GM19324 (cell line): ENCODE data around the gene STRIP2.
"Not testable (repeated sequence)": the region's sequence is repeated elsewhere in the genome, so short reads cannot be mapped to it uniquely, and the experiment has no call there.

Experiments used
- ATAC-seq: cut with Tn5 transposase; IDR thresholded peaks from one replicate; pipeline ENCODE4 v1.9.1; 2021; ENCODE audit warnings: mild to moderate bottlenecking, moderate library complexity; ENCODE audit not compliant: unreplicated experiment, low FRiP score

The STRIP2 gene

GRCh38 chr7:129450295-129450694, 16.1 kb downstream of the STRIP2 start:
- no peak for ATAC-seq

DNA sequence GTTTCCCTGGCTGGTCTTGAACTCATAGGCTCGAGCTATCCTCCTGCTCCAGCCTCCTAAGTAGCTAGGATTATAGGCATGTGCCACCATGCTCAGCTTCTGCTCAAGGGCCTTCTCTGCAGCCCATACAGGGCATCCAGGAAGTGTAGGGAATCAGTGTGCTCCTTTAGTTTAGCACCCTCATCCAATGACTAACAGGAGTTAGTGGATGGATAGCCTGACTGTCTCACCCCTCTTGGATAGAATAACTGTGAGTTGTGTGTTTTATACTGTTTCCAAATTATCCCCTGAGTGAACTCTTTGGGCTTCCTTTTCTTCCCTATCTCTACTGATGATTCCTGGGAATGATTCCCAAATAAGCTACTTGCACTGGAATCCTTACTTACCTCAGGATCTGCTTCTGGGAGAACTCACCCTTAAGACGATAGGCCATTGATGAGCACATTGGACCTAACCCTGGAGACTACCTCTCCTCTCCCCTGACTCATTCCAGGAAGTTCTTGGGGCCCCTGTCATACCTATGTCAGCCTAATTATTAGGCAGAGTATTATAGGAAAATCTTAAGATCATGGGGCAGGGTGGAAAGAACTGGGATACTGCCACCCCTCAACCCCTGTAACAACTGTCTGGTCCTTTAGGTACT, 18.5 kb downstream of the STRIP2 start:
- no peak for ATAC-seq

GRCh38 chr7:129453510-129454248, 19.4 kb downstream of the STRIP2 start:
- no peak for ATAC-seq

DNA sequence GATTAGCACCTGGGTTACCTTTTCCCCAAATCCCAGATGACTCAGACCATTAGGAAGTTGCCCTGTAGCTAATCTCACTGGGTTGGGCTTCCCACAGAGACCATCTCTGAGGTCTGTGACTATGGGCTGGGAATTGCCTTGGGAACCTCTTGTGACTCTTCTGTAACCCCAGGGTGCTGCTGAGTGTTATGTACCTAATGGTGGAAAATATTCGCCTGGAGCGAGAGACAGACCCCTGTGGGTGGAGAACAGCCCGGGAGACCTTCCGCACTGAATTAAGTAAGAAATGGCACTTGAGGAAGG, 20.0 kb downstream of the STRIP2 start:
- ATAC-seq: no peak

DNA sequence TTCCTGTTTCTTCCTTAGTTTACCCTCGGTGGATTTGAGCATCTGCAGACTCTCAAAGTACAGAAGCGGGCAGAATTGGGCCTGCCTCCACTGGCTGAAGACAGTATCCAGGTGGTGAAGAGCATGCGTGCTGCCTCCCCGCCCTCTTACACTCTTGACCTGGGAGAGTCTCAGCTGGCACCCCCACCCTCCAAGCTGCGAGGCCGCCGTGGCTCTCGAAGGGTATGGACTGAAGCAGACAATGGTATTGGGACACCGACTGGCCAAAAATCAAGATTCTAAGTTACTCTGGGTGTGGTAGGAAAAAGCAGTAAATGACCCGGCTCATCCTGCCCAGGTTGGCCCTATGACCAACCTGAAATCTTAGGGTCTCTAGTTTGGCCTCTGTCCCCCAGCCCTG, 22.2 kb downstream of the STRIP2 start:
- ATAC-seq: no peak

GRCh38 chr7:129457101-129457500, 22.9 kb downstream of the STRIP2 start:
- ATAC-seq: no peak

DNA sequence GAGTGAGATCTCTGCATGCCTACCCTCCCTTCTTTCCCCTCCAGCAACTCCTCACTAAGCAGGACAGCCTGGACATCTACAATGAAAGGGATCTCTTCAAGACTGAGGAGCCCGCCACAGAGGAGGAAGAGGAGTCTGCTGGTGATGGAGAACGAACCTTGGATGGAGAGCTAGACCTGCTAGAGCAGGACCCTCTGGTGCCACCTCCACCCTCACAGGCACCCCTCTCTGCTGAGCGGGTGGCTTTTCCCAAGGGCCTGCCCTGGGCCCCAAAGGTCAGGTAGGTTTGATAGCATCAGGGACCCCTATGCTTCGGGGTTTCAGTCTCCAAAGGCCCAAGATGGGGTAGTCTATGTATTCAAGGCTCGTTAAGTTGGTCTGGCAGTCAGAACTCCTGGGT, 23.9 kb downstream of the STRIP2 start:
- no peak for ATAC-seq

DNA sequence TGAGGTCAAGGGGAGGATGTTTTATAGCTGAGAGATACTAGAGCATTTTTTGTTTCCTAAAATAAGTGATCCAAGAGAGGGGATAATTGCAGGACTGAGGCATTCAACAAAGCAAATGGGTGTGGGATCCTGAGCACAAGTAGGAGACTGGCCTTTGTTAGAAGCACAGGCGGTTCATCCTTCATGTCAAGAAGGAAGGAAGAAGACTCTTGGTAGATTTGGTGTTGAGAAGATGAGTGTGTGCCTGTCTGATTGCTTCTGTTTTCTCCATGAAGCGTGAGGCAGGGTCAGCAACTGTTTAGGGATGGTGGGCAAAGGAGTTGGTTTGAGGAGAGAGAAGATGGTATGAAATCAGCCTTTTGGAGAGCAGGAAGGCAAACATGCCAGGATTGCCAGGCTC, 27.6 kb downstream of the STRIP2 start:
- no peak for ATAC-seq

DNA sequence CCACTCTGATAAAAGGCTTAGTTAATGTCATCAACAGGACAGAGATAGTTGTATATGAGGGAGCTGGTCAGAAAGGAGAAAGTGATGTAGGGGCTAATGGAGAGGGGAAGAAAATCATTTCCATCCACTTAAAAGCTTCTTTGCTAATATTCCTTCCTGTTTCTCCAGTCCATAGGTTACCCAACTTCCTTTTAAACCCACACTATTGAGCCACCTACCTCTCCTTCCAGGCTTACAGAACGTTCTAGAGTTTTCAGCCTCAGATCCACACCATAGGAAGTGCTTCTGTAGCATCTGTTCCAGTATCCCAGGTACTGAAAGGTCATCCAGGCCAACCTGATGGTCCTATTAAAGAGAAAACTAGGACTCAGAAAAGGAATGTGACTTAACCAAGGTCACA, 28.2 kb downstream of the STRIP2 start:
- ATAC-seq: no peak

DNA sequence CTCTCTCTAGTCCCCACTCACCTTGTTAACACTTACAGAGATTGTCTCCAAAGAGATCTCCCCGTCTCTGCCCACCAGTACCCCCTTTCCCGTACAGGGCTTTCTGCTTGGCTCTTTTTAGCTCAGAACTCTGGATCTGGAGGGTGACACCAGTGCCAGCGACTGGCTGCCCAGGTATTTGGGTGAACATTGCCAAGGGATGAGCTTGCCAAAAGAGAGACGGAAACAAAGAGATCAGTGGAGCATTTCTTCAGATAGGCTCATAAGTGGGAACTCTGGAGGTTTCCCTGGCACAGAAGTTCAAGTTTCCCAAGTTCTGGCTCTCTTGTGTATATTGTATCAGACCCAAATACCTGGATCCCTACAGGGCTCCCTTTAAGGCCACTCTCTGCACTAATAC, 30.0 kb downstream of the STRIP2 start:
- no peak for ATAC-seq

- ATAC-seq: no peak
Measured at GRCh38 chr7:129465080-129465479, 30.8 kb downstream of the STRIP2 start.

- ATAC-seq: no peak
Measured at GRCh38 chr7:129466796-129467195, 32.6 kb downstream of the STRIP2 start.

DNA sequence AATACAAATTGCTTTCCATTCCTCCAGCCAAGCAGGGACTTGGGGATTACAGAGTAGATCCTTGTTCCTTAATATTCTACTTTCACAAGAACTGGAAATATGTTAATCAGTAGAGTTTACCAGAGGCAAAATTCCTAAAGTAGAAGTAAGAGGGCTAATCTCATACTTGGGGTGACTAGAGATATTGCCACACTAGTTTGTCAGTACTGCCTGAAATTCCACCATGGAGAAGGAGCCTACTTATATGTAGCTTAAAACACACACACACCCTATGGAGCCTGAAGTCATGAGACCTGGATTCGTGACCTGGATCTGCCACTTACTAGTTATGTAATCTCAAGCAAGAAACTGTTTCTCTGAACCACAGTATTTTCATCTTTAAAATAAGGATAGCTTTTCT, 33.9 kb downstream of the STRIP2 start:
- ATAC-seq: no peak

DNA sequence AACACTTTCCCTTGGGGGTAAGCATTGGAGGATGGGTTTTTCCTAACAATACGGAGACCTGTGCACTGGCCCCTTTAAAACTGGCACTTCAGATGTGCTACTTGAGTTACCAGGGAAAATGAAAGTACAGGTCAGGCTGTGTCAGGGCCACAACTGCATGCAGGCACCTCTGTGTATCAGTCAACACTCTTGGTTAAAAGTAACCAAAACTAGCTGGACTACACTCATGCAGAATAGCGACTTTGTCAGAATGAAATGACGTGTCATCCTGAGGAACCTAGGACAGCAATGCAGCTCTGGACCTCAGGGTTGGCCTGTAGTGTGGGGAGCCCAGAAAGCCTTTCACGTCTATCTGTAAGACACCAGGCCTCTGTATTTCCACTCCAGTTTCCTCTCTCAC, 34.3 kb downstream of the STRIP2 start:
- no peak for ATAC-seq

DNA sequence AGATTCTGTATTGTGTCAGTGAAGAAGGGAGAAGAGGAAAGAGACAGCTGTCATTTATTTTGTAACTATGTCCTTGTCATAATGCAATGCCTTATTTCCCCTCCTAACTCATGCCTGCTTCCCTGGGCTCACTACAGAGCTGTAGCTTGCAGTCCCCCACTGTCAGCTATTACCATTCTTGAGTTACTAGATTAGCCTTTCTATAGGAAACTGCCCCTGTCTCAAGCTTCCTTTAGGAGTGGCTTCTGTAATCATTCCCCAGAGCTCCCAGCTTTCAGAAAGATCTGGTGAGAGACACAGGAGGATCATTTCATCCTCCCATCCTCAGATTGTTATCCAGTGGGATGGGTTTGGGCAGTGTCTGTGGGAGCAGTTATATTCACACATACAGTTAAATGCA, 35.7 kb downstream of the STRIP2 start:
- no peak for ATAC-seq

DNA sequence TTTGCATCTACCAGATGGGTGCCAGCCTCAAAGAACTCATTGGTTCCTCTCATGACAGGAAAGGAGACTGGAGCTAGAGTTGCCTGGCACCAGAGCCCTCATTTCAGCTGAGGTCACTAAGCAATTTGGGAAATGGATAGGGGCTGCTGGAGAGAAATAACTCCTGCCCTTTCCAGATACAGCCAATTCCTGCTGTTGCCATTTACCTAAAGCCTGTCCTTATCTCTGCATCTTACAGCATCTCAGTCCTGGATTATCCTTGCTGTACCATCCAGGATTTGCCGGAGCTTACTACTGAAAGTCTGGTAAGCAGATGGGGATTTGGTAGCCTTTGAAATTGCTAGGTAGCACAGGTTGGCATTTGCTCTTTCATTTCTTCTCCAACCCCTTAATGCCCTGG, 36.2 kb downstream of the STRIP2 start:
- no peak for ATAC-seq

DNA sequence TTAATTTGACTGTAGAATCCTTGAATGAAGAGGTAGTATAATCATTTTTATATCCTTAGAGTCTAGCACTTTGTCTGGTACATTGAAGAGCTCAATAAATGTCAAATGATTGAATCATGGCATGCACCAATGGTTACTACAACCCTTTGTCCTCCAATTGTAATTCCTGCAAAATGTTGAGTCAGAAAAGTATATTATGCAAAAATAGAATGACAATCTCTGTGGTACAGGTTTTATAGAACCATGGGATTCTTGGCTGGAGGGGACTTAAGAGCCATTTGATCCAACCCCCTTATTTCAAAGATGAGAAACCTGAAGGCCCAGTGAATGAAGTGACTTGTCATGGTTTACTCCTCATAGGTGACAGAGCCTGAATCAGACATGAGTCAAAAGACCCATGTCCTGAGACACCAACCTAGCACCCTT, 37.2 kb downstream of the STRIP2 start:
- no peak for ATAC-seq

GRCh38 chr7:129475931-129476330, 41.7 kb downstream of the STRIP2 start:
- not testable (repeated sequence) for ATAC-seq

- ATAC-seq: not testable (repeated sequence)
Measured at GRCh38 chr7:129476398-129476797, 42.2 kb downstream of the STRIP2 start.

GRCh38 chr7:129479831-129480230, 45.6 kb downstream of the STRIP2 start:
- no peak for ATAC-seq

DNA sequence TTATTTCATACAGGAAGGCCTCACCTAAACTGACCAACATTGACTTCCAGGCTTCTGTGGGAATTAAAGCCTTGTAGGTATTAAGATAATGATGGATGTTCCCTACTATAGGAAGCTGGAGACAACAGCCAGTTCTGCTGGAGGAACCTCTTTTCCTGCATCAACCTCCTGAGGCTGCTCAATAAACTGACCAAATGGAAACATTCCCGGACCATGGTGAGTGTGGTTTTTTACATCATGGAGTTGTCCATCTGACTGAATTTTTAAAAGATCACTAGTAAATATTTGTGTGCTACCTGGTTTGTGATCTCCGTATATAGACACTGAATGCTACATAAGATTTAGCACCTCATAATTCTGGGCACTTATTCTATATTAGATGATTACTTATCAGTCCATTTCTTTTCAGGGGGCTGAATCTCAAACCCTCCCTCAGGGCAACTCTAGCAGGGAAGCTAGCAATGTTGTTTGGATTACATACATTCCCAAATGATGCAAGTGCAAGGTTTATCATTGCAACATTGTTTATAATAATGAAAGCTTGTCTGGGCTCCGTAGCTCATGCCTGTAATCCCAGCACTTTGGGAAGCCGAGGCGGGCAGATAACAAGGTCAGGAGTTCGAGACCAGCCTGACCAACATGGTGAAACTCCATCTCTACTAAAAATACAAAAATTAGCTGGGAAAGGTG, 46.6 kb downstream of the STRIP2 start:
- no peak for ATAC-seq

DNA sequence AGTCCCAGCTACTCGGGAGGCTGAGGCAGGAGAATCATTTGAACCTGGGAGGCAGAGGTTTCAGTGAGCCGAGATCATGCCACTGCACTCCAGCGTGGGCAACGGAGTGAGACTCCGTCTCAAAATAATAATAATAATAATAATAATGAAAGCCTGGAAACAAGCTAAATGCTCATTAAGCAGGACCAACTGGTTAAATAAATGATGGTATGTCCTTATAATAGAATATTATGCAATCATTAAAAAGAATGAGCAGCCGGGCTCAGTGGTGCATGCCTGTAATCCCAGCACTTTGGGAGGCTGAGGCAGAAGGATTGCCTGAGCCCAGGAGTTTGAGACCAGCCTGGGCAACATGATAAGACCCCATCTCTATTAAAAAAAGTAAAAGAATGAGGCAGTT, 47.1 kb downstream of the STRIP2 start:
- ATAC-seq: not testable (repeated sequence)
